CD4-positive, alpha-beta T cell treated with Interferon alpha-2 for 1 hour (primary cell): ENCODE measurements around the gene B9D2.
"Not testable (repeated sequence)": the region's sequence is repeated elsewhere in the genome, so short reads cannot be mapped to it uniquely, and the experiment has no call there.

Source experiments
- DNase-seq, 2 donors: peaks; one replicate each; pipeline ENCODE4 v3.0.0-alpha.2; 2020 to 2022

B9D2 gene

DNA sequence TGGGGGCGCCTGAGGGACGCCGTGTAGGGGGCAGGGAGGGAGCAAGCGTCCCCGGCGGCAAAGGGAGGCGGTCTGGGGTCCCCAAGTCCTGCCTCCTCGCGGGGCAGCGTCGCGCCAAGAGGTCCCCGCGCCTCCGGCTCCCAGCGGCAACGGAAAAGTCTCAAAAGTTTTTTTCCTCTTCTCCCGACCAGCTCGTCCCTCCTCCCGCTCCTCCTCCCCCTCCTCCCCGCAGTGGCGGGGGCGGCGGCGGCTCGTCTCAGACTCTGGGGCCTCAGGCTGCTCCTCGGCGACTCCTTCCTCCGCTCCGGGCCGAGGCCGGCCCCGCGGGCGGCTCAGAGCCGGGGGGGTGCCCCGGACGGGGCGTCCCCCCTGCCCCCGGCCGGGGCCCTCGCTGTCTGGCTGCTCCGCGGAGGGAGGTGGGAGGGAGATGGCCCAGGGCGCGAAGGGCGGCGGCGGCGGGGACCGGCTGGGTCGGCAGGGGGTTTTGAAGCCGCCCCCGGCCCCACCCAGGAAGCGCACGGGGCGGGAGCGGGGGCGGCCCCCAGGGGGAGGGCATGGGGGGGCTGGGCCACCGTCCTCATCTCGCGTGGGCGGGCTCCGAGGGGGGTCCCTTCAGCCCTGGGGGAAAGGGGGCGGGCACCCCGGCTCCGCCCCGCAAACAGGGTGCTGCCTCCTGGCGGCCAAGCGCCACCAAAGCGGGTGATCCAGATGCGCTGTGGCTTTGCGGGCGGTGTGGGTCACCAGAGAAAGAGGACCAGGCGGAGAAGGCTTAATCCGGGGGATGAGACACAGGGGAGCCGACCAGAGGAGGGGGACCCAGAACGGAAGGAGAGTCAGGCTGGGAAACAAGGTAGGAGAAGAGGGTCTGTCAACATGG lies 10.2 kb downstream of the B9D2 start, which contains the start of gene TGFB1:
TGFB1 (minus strand) TSS at position 457 of the 877 bp plus-strand sequence. CDS start 878 bp downstream, outside the sequence.
- DNase-seq: peak; percentile 96 to 97

DNA sequence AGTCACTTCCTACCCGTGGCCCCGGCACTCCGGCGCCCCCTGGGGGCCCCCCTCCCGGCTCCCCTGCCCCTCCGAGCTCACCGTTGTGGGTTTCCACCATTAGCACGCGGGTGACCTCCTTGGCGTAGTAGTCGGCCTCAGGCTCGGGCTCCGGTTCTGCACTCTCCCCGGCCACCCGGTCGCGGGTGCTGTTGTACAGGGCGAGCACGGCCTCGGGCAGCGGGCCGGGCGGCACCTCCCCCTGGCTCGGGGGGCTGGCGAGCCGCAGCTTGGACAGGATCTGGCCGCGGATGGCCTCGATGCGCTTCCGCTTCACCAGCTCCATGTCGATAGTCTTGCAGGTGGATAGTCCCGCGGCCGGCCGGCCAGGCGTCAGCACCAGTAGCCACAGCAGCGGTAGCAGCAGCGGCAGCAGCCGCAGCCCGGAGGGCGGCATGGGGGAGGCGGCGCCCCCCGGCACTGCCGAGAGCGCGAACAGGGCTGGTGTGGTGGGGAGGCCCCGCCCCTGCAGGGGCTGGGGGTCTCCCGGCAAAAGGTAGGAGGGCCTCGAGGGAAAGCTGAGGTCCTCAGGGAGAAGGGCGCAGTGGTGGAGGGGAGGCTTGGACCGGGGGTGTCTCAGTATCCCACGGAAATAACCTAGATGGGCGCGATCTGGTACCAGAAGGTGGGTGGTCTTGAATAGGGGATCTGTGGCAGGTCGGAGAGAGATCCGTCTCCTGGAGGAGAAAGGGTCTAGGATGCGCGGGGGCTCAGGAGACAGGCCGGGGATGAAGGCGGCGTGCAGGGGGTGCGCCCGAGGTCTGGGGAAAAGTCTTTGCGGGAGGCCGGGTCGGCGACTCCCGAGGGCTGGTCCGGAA lies 11.1 kb downstream of the B9D2 start:
- DNase-seq: peak; percentile 78 to 82

DNA sequence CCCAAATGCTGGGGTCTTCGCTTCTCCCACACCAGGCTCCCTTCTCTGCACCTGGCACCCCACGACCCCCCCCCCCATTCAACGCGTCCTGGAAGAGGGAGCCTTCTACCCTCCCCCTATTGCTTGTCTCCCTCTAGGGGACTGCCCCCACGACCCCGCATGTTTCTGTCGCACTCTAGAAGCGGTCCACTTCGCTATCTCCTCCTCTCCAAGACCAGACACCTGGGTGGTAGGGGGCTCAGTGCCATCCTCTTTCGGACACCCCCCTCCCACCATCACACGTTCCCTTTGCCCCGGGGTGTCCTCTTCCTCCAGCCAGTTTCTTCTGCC lies 11.7 kb downstream of the B9D2 start:
- no peak for DNase-seq

DNA sequence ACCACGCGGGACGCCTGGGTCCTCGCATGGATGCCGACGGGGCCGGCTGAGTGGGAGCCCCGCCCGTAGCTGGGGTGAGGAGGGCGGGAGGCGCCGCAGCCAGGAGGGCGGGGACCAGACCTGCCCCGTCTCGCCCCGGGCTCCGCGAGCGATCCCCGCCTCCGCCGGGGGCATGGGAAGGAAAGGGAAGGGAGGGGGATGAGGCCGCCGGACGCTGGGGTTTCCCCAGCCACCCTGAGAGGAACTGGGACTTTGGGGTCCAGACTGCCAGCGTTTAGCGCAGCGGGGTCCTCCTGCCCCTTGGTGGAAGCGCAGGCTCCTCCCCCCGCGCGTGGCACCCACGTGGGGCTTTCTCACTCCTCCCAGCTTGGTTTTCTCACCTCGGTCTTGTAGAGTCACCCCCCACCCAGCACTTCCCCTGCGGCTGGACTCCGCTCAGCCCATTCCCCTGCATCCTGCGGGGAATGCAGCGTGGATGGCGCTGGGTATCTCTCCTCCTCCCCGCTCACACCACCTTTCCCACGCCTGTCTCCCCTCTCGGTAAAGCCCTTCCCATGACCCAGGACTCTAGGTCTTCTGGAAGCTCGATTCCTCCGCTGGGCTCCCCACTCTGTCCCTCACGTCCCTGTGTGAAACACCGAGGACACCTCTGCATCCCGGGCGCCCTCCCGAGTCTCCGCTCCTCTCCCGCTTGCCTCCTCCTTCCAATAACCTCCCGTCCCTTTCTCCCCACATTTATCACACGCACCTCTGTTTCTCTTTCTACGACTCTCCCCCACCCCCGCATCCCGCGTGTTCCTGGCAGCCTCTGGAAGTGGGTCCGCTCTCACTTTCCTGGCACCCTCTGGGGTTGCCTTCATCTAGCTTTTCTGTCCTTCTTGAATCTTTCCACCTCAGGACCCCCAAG lies 12.4 kb downstream of the B9D2 start:
- DNase-seq: peak; percentile 86 to 89

DNA sequence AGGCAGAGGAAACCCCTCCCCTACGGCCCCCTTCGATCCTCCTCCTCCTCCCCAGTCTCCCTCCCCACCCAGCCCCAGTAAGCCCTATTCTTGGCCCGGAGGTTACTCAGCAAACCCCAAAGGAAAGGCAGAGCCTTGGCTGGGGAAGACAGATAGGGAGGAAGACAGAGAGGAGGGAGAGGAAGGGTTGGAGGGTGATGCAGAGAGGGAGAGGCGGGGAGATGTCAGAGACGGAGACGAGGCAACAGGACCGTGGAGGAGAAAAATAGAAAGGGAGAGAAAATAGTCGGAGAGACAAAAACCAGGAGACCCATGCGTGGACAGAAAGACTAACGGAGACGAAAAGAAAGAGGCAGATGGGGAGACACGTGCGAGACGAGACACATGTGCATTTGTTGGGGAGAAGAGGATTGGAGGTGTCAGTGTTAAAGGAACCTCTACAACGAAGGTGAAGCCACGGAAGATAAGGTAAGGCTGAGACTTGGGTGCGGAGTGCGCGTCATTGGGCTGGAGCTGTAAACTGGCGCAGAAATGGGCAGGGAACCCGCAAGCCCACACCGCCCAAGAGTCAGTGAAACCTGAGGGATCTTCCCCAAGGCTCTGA lies 13.1 kb downstream of the B9D2 start:
- DNase-seq: no peak

DNA sequence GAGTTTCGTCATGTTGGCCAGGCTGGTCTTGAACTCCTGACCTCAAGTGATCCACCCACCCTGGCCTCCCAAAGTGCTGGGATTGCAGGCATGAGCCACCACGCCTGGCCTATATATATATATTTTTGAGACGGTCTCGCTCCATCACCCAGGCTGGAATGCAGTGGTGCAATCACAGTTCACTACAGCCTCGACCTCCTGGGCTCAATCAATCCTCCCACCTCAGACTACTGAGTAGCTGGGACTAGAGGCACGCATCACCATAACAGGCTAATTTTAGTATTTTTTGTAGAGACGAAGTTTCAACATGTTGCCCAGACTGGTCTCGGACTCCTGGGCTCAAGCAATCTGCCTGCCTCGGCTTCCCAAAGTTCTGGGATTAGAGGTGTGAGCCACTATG lies 17.0 kb downstream of the B9D2 start:
- not testable (repeated sequence) for DNase-seq

DNA sequence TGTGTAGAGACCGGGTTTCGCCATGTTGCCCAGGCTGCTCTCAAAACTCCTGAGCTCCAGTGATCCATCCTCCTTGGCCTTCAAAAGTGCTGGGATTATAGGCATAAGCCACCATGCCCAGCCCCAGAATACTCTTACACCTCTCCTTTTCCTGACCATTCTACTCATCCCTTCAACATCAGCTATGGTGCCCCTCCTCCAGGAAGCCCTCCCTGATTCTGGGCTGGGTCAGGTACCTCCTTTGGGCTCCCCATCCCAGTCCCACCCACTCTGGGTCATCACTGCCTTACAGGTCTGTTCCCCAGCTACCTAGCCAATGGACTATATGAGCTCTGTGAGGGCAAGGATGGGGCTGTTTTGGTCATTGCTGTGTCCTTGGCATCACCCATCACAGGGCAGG lies 19.8 kb downstream of the B9D2 start:
- DNase-seq: no peak

DNA sequence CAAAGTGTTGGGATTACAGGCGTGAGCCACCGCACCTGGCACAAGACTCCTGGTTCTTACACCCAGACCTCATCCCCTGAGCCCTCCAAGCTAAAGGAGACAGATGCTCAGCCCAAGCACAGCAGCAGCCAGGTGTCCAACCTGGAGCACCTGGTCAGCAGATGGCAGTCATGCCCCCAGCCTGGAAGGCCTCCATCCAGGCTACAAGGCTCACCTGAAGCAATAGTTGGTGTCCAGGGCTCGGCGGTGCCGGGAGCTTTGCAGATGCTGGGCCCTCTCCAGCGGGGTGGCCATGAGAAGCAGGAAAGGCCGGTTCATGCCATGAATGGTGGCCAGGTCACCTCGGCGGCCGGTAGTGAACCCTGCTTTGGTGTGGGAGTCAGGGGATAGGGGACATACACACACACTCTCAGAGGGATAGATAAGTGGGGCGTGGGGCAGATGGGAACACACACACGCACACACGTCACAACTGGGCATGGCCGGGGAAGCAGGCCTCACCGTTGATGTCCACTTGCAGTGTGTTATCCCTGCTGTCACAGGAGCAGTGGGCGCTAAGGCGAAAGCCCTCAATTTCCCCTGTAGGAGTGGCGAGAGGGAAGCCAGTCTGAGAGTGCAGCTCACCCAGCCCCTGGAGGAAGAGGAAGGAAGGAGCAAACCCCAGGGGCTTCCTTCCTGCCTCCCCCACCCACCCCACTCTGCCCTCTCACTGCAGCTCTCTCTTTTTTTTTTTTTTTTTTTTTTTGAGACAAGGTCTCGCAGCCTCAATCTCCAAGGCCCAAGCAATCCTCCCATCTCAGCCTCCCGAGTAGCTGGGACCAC lies 22.1 kb downstream of the B9D2 start:
- DNase-seq: no peak

DNA sequence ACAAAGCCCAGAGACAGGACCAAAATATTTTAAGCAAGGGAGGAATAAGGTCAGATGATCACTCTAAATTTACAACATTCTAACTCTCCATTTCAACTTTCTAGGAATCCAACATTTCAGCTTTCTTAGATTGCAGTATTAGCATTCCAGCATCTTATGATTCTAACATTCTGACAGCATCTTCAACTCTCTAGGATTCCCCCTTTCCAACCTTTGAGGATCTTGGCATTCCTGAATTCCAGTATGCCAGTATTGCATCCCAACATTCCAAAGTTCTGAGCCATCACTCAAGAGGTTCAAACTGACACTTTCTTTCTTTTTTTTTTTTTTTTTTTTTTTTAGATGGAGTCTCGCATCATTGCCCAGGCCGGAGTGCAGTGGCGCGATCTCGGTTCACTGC lies 24.0 kb downstream of the B9D2 start:
- DNase-seq: no peak

DNA sequence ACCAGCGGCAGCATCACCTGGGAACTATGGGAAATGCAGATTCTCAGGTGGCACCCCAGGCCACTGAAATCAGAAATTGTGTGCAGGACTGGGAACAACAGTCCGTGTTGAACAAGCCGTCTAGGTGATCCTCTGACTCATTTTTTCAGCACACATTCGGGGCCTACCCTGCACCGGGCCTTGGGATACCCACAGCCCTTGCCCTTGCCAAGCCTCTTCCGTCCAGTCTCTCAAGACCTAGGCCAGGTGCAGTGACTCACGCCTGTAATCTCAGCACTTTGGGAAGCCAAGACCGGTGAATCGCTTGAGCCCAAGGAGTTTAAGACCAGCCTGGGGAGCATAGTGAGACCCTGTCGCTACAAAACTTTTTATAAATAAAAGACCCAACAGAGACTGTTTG lies 28.5 kb downstream of the B9D2 start:
- DNase-seq: no peak

DNA sequence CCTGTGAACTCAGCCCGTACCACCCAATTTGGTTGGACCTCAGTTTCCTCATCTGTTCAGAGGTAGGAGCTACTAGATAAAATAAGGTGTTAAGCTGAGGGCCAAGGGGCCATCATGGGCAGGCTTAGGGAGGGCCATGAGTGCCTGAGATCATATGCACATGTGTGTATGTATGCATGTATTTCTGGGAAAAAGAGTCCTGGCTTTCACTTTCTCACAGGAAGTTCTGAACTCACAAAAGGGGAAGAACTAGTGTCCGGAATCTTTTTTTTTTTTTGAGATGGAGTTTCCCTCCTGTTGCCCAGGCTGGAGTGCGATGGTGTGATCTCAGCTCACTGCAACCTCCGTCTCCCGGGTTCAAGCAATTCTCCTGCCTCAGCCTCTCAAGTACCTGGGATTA lies 29.2 kb downstream of the B9D2 start:
- peak in 1 of 2 donors; percentile 20 for DNase-seq

DNA sequence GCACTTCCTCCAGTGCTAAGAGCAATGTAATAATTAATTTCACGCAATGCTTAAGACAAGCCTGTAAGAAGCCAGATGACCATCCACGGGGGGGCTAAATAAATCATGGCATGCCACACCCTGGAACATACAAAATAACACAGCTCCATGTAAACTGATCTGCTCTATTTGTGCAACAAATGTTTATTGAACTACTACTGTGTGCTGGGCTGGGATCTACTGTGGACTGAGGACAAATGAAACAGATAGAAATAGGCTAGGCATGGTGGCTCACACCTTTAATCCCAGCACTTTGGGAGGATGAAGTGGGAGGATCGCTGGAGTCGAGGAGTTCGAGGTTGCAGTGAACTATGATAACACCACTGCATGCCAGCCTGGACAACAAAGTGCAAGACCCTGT lies 31.5 kb downstream of the B9D2 start:
- no peak for DNase-seq

DNA sequence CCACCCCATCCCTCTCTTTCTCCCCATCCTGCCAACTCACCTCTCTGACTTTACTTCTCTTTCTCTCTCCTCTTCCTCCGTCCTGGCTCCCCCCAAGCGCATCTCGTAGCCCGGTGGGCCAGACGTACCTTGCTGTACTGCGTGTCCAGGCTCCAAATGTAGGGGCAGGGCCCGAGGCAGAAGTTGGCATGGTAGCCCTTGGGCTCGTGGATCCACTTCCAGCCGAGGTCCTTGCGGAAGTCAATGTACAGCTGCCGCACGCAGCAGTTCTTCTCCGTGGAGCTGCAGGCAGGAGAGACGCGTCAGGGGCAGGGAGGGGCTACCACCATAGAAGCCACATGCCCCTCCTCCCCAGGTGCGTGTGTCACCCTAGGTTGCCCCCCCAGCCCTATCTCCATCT lies 31.9 kb downstream of the B9D2 start:
- DNase-seq: no peak

DNA sequence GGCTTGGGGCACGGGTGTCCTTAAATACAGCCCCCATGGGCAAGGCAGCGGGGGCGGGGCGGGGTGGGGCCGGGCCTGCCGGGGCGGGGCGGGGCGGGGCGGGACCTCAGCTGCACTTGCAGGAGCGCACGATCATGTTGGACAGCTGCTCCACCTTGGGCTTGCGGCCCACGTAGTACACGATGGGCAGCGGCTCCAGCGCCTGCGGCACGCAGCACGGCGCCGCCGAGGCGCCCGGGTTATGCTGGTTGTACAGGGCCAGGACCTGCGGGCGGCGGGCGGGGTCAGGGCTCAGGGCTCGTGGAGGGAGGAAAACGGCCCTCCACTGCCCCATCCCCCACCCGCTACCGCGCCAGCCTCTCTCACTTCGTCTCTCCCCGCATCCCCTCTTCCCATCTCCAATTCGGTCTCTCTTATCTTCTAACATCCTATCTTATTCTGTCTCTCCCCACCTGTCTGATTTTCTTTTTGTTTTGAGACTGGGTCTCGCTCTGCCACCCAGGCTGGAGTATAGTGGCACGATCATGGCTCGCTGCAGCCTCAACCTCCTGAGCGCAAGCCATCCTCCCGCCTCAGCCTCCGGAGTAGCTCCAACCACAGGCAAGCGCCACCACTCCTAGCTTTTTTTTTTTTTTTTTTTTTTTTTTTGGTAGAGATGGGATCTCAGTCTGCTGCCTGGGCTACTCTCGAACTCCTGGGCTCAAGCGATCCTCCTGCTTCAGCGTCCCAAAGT lies 32.8 kb downstream of the B9D2 start:
- DNase-seq: no peak

DNA sequence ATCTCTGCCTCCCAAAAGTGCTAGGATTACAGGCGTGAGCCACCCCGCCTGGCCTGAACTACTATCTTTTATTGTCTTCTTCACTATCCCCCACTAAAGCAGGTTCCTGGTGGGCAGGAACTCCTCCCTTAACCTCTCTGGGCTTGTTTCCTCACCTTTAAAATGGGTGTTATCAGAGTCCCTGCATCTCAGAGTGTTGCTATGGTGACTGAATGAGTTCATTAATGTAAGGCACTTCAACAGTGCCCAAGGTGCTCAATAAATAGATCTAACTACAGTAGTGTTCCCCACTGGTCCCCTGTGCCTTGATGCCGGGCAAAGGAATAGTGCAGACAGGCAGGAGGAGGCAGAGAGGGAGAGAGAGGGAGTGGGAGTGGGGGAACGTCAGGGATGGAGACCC lies 33.5 kb downstream of the B9D2 start:
- DNase-seq: peak in 1 of 2 donors; percentile 40

DNA sequence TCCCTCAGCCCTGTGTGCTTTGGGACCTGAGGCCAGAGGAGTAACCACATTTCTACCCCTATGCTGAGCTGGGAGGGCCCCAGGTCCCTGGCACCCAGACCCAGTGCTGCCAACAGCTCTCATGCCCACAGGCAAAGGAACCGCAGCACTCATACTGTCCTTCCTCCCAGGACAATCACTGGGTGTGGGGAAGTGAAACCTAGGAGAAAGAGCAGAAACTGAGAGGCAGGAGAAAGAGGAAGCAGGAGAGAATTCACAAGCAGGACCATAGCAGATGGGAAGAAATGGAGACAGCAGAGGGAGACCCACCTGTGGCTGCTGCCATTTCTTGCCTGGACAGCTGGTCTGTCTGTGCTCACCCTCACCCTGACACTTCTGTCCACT lies 35.1 kb downstream of the B9D2 start:
- peak in 1 of 2 donors; percentile 47 for DNase-seq

DNA sequence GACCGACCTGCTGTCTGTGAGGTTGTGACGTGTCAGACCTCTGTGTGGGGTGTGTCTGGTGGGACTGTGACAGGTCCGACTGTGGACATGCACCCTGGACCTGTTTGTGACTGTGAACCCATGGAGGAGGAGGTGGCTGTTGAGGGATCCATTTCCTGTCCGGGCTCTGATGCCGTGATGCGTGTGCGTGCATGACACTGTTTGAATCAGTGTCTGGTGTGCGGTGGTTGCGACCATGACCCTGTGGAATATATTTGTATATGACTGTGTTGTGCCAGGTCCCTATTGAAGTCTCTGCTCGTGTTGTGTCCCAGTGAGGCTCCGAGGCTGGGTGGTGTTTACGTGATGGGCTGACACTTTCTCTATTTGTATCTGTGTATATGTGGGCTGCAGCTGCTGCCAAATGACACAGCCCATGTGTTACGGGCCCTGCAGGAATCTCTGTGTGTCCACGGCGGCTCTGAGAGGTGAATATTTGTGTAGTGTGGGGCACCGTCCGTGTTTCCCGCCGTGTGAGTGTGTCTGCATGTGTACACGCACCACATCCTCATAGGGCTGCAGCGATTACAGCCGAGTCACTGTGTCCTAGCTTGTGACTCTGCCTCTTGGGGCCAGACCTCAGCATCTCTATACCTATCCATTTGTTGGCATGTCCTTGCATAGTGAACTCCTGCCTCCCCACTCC lies 35.6 kb downstream of the B9D2 start:
- peak in 1 of 2 donors; percentile 41 for DNase-seq

DNA sequence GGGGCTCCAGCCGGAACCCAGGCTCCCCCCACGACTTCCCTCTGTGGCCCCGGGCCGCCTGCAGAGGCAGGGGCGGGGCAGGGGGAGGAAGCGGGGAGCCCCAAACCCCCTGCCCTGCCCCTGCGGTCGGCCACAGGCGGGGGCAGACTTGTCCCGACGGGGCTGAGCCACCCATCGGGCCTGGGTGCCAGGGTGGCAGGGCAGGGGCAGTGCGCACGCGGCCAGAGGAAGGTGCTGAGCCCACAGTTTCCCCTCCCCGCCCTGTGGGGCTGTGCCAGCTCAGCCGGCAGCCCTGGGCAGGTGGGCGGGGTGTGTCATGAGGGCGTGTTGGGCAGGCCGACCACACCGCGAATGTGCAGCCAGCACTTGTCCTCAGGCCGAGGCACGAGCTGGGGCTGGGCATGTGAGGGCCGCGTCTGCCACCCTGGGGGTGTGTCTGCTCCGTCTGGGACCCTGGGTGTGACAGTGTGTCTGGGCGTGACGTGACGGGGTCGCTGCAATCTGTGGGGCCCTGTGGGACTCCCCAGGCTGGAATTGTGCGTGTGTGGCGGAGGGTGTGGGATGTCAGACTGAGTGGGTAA lies 36.3 kb downstream of the B9D2 start:
- DNase-seq: peak; percentile 84 to 89

DNA sequence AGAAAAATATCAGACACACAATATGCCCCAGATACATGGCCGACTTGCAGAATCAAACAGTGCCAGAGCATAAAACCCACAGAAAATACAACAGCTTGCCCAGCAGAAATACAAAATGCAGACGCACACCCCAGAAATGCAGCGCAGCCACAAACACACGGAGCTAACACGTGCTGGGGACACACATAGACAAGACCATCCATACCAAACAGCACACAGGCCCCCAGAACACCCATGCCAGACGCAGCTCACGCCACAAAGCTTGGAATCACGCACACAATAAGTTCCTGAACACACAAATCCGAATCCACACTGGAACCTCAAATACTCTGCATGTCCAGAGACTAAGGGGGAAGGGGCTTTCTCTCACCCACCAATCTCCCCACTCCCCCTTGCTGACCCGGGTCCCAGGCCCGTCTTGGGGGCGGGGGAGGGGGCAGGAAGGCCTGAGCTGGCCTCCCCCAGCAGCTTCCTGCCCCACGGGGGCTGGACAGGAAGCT lies 36.8 kb downstream of the B9D2 start:
- peak in 1 of 2 donors; percentile 48 for DNase-seq
